NCI-H1417 (cell line): ENCODE results near the gene BNC2.

Experiments used
- DNase-seq, 3 experiments: peaks; one replicate each; lab custom pipeline; 2025; lab: John Stamatoyannopoulos, UW

The BNC2 gene

DNA sequence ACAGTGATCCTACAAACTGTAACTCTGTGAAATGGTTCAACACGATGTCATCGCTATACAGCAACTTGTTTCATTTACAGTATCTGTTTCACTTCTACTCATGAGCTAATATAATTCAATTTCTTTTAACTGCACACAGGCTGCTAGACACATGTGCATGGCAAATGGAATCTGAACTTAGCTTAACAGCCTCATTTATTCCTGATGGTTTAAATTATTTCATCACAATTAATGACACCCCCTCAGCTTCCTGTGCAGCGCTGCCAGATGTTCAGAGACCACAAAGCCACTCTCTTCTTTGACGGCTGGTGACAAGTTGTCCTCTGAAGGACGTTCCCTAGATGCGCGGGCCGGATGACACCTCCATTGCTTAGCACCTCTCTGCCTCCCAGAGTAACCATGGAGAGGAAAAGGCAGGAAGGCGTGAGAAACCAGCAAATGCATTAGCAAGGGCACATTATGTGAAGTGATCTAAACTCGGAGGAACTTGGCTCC, 191.1 kb downstream of the BNC2 start:
- no peak for DNase-seq

DNA sequence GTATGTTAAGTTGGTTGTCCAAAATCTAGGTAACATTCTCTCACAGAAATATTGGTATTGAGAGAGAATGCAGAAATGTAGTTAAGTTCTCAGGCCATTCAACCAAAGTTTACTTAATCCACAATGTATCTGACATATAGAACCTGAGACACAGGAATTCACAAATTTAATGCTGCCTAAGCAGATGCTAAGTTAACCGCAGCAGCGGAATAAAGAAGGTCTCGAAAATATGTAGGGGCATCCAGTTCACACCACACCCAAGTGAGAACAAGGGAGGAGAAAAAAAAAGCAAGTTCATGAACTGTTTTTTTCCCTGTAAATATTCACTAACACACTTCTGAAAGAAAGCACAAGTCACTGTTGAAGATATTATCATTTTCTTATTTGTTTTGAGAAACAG, 194.0 kb downstream of the BNC2 start:
- no peak for DNase-seq

DNA sequence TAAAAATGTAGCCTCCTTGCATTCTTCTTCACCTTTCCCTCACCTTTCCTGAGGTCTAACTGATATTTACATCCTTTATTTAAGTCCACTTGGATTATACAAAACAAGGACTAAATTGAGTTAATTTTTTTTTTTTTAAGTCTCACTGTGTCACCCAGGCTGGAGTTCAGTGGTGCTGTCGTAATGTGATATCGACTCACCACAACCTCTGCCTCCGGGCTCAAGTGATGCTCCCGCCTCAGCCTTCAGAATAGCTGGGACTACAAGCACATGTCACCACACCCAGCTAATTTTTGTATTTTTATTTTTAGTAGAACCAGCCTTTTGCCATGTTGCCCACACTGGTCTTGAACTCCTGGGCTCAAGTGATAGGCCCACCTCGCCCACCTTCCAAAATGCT, 195.3 kb downstream of the BNC2 start:
- DNase-seq: no peak

DNA sequence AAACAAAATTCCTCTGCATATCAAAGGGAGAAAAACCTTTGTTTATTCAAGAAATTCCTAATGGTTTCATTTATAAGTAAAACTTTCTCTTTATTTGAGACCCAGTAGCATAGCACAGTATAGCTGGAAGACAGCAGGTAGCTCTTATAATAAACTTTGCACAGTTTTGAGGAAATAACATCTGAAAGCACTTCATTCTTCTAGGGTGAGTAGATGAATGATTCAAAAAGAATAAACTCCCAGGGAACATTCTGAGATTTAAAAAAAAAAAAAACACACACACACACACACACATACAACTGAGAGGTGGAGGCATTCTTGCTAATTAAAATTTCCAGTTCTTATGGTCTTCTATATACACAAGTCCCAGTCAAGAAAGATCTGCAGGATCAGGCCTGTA, 197.3 kb downstream of the BNC2 start:
- no peak for DNase-seq

DNA sequence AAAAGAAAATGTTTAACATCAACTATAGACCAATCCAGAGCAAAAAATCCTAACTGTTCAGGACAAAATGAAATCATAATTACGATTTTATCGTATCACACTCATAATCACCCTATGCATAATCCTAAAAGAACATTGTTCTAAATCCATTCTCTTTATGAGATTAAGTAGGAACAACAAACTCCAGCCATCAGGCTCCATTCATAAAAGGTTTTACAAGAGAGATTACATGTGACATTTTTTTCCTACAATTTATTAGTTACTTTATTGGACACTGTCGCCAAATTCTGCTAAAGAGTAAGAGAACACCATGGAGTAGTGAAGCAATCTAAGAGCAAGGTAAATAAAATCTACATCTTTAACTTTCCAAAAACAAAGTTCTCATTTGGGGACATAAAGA, 198.0 kb downstream of the BNC2 start:
- no peak for DNase-seq

DNA sequence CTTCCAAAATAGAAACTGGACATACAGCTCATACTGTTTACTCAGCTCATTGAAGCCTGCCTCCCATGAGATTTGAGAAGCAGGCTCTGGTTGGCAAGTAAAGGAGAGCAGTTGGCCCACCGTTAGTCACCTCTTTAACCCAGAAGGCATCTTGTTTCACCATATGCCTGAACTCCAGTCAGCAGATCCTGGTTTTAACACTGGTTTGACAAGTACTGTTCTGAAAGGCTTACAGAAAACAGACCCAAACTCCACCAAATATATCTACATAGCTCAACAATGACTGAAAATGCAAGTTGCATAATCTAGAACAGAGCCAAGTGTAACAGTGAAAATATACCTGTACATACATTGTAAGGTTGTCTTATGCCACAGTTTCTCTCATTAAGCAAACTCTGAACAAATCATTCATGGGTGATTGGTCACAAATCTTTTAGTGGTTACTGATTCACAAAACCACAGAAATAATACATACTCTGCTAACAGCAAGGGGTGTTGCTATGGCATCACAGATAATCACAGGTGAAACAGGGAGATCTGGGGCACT, 198.8 kb downstream of the BNC2 start:
- DNase-seq: peak in 1 of 3 experiments; percentile 34

DNA sequence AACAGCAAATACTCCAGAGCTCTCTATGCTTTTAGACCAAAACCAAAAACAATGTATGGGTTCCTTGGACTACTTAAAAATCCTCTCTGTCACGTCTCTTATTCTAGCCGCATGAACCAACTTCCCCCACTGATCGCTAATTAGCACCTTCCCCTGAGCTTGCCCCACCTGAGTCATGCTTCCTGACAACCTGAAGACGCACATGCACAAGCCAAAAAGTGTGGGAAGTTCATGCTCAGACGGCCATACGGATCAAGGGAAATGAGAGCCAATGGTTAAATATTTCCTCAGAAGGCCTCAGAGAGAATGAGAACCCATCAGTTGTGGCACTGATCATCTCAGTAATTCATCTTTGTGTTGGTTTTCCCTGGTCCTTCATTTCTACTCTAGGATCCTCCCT, 199.7 kb downstream of the BNC2 start:
- DNase-seq: no peak

DNA sequence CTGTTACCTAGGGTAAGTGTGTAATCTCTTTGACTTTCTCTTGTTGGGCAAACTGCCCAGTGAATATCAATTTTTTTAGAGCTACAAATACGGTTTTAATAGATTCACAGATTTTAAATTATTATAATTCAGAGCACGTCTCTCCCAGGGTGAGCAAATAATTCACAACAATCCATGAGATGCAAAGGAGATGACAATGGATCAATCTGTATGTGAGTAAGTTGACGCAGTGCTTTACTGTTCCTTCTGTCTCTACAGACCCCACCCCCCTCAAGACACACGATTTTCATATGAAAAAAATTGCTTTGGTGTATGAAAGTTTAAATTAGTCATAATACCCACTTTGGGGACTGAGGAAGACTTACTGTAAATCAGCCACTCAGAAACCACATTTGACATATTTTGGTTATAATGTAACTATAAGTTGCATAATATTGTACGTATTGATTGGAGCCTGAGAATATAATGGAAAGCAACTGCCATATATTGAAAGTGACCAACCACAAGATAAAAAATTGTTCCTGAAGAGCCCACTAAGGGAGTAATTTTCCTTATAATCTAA, 201.7 kb downstream of the BNC2 start:
- DNase-seq: no peak

DNA sequence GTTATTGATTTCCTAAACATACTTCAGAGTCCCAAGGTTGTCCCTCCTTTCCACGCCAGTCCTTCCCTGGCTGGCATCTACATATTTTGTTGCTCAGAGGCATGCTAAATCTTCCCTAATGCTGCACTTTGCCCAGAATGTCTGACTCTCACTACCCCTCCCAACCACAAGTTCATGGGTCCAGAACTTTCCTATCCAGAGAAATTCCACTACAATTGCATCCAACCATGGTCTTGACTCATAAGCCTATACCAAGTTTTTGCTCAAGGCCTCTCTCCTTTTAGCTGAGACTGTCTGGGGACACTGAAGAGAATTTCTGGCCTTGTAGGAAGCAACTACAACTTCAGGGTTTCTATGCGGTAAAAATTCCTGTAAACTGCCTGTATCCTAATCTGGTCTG, 206.3 kb downstream of the BNC2 start:
- no peak for DNase-seq

DNA sequence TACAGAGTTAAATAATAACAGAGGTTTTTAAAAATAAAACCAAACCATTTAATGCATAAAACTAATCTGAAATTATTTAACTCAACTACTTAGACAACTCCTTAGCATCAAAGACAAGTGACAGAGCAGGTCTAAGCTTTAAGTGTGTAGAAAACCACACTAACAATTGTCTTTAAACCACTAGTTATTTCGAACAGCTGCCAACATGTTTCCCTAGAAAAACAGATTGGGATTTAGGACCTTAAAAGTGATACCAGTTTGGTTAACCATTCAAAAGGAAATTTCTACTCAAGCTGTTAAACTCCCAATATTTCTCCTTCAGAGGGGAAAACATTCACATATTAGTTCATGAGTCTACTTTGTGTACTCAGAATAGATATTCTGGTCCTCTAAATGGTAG, 208.7 kb downstream of the BNC2 start:
- DNase-seq: no peak

DNA sequence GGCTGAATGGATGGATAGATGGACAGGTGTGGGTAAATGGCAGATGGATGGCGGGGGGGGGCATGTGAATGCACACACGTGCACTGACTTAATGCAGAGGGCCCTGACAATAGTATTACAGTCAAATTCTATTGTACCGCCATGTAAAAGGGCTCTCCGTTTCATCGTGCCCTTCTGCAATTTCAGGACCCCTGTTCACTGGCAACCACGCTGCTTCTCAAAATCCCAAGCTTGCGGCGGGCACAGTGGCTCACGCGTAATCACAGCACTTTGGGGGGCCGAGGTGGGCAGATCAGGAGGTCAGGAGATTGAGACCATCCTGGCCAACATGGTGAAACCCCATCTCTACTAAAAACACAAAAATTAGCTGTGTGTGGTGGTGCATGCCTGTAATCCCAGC, 211.4 kb downstream of the BNC2 start:
- no peak for DNase-seq

DNA sequence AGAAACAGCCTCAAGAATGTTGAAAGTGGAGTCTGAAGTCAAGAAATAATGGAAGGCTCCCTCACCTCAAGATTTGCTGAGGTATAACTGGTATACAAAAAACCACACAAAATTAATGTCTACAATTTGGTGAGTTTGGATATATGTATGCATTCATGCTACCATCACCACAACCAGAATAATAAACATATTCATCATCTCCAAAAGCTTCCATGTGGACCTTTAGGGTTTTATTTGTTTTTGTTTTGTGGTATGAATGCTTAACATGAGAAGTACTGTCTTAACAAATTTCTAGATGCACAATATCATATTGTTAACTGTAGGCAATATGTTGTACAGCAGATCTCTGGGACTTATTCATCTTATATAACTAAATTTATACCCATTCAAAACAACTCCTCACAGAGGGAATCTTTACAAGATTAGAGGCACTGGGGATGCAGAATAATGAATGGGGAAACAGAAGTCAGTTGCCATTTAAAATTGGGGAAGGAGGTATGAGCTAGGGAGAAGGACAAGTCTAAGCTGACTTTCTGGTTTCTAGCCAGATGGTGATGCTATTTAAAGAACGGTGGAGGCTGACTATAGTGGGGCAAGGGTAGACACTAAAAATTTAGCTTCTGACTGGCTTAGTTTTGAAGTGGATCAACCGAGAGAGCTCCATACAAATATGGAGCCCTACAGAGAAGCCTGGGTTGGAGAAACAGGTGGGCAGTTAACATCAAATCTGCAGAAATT, 213.9 kb downstream of the BNC2 start:
- DNase-seq: no peak

DNA sequence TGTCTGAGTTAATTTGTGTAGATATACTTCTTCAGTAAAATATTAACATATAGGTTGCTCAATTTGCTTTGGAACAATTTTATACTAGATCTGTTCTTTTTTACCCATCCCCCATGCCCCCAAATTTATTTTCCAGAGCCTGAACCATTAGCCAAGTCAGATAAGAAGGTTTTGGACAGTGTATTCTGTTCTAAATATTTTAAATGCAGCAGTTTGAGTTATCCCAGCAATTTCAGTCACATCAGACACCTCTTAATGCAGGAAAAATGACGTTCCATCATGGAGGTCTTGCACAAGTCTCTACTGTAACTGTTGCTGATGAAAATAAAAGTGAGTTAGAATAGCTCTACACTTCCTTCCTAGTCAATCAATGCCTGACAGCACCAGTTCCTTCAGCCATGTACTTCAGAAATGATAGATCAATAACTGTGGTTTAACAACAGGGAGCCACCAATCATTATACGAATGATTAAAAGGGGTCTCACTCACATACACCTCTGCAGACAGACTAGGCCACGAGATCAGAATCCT, 215.8 kb downstream of the BNC2 start:
- no peak for DNase-seq

DNA sequence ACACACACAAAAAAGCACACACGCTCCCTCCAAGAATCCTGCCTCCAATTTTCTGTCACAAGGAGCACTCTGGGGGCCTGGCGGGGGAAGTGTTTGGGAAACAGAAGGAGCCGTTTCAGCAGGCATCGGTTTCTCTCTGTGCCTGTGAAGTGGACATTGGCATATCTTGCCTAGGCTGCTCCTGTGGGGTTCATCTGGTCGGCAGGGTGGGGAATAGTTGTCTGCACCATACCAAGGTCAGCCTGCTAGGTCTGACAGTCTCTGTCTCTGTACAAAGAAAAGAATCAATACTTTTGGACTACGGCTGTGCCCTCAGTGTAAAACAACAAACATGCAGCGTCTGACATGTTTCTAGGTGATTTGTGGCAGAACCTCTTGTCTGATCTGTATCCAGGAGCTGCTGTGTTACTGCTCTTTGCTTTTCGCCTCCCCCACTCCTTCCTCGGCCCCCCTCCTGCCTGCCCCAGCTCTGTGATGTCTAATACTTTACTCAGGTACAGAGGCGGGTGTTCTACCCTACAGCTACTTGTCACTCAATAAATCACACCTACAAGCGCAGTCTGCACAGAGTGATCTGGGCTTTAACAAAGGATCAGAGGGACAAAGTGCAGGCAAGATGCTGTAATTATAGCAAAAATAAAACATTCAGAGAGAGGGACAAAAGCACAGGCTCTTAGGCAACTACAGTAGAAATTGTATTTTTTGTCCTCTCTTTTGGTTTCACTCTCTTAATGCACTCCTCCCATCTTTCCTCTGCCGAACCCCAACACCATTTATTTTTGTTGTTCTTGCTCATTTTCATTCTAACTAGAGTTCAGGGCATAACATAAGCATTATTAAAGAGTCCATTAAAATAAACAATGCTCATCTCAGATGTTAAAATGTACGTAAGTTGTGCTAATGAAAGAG, 216.7 kb downstream of the BNC2 start:
- peak in 2 of 3 experiments; percentile 44 to 74 for DNase-seq

DNA sequence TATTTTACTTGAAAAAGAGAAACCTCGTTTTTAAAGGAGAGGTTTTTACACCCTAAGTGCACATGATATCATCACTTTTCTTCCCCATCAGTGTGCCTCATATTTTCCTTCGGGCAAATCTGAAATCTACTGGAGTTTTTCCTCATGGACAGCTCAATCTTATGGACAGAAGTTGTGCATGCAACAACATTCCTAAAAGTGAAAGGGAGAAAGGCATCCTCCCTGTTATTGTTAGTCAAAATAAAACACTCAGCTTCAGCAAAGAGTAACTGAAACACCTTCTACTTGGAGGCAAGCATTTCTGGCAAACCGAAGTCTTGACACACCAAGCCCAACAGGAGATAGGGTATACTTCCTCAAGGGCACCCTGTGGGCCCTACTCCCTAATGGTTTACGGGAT, 217.9 kb downstream of the BNC2 start:
- no peak for DNase-seq

DNA sequence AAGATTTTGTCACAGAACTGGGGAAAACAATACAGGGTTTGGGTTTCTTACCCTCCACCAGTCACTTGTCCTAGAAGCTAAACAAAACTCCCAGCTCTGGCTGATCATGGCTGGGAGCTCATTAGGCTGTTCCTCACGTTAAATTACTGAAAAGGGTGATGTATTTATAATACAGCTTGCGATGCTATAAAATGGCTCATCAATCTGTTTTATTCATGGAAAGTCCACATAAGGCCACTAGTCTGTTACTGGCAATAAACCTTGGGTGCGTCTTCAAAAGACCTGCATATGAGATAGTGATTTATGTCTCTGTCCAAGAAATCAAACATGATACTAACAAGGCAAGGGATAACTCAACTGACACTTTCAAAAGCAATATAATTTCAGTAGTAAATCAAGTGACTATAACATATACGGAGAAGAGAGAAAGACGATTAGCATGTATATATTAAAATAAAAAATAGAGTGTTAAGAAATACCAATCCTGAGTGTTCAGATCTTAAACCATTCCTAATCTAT, 219.0 kb downstream of the BNC2 start:
- DNase-seq: peak in 1 of 3 experiments; percentile 6

DNA sequence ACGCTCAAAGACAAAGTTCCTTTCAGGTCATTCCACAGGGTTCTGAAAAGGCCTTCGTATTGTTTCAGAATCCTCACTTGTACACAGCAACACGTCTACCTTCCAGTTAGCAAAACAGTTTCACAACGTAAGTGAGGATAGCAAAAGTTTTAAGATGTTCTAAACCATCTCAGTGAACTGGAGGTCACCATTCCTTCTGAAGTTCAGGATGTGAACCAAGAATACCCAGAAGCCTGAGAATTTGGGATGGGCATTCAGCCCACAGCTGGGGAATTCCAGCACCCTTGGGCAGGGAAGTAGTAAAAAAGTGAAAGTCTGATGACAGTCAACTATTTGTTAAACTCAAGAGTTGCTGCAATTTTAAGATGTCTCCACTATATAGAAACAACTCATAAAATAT, 224.5 kb downstream of the BNC2 start:
- DNase-seq: no peak

DNA sequence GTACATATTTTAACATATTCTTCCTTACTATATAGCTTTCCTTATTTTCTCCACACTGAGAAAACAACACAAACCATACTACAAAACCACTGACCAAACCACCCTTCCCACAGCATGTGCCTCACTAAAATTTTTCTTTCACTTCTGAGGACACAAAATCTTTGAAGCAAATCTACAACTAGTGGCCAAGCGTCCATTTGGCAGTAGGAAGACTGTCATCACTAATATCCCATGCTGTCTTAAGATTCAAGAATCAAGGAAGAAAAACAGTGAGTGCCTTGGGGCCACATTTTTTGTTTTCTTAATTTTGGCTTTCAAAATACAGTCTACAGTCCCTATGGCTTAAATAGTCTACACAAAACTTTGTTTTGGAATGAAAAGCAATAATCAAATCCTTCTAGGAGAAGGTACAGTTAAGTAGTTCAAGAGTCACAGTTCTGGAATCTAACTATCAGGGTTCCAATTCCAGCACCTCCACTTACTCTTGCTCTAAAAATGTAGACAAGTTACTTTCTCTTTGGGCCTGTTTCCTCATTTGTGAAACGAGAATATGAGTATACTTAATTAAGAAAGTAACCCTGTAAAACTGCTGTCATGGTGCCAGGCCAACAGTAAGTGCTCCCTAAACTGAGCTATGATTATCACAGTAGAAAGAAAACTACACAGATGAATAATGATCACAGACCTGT, 227.9 kb downstream of the BNC2 start:
- no peak for DNase-seq

DNA sequence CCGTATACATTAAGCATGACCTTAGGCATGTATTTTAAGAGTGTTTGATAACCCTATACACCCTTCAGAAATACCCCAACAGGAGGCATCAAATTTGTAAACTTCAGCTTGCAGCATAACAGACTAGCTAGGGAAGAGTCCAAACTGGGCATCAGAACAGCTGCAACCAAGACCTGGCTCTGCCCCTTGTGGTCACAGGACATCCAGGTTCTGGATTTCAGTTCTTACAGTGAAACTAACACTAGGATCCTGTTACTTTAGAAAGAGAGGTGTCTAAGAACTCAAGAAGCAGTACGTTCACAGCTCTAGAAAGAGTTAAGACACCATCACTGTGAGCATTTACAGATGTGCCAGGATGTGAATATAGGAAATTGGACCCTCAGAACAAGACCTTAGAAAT, 229.8 kb downstream of the BNC2 start:
- DNase-seq: no peak

DNA sequence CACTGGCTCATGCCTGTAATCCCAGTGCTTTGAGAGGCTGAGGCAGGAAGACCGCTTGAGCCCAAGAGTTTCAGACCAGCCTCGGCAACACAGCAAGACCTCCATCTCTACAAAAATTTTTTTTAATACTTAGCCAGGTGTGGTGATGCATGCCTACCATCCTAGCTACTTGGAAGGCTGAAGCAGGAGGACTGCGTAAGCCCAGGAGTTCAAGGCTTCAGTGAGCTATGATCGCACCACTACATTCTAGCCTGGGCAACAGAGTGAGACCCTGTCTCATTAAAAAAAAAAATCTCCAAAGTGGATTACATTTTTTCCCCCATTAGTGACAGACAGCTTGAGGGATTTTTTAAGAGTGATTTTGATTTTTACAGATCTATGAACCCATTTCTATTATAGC, 230.8 kb downstream of the BNC2 start:
- DNase-seq: no peak

DNA sequence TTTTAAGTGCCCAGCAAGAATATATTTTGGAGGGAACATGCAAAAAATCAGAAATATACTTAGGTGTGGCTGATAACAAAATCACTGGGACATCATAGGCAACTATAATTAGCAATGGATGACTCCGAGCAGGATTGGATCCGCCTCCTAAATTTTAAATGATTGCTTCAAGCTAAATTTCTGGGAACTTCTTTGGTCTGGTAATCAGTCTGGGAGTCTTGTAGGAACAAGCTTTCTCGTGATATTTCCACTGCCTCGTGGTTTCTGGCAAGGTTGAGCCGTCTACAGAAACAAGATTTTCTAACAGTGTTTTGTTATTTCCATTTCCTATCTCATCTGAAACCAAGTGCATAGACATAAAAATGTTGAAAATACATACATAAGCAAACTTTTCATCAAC, 232.6 kb downstream of the BNC2 start:
- DNase-seq: no peak

DNA sequence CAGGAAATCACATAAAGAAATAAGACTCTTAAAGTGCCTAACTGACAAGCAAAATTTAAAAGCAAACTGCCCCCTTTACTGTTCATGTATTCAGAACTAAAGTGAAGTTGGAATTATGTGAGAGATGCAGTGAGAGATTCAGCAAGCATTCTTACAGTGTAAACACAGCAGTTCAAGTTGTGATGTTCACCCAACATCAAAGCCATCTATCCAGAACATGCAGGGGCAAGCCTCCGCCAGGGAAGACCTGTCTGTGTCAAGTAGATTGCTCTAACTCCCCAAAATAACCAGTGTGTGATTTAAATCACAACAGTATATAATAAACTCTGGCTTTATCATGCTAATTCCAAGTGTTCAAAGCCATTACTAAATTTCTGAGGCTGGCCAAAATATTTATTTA, 233.3 kb downstream of the BNC2 start:
- DNase-seq: no peak
